Activated CD4-positive, alpha-beta T cell treated with anti-CD3 and anti-CD28 coated beads for 1 hour (primary cell): Measurements from ENCODE around the gene SLC16A7.
"Not testable (repeated sequence)": the region's sequence is repeated elsewhere in the genome, so short reads cannot be mapped to it uniquely, and the experiment has no call there.

Source experiments
- DNase-seq: peaks from one replicate; pipeline ENCODE4 v3.0.0-alpha.2; 2020

Gene SLC16A7

GRCh38 chr12:59737725-59738463 is 142.1 kb downstream of the SLC16A7 start:
- DNase-seq: no peak

DNA sequence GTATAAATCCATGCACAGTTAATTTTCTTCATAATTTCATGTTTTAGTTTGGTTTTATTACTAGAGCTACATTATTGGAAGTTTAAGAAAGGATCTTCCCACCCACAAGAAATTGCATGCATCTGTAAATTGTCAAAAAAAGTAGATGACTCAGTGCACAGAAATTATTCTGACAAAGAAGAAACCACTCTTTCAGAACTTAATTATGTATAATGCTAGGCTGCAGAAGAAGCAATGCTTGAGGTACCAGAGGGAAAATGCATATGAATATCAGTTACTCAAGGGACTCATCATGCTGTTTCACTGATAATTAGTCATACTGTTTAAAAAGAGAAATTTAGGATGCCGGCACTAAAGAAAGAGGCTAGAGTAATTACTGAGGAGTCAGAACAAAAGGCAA is 147.0 kb downstream of the SLC16A7 start:
- no peak for DNase-seq

DNA sequence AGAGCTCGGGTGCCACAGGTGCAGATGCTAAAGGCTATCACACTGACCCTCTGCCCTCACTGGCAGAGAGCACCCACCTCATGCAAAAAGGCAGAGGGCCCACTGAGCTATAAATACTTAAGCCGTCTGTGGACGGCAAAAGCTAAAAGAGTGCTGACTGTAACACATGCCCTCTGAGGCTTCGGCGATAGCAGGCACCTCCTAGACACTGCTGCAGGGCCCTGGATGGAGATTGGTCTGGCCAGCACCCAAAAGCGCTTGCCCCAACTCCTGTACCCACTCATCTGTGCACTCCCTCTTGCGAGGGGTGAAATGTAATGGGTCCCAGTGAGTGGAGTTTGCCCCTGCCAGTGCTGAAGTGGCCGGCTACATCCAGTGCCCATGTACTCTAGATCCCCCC is 148.7 kb downstream of the SLC16A7 start:
- DNase-seq: no peak

DNA sequence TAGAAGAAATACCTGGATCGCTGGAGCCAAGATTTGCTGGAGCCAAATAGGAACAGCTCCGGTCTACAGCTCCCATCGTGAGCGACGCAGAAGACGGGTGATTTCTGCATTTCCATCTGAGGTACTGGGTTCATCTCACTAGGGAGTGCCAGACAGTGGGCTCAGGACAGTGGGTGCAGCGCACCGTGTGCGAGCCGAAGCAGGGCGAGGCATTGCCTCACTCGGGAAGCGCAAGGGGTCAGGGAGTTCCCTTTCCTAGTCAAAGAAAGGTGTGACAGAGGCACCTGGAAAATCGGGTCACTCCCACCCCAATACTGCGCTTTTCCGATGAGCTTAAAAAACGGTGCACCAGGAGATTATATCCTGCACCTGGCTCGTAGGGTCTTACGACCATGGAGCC is 155.3 kb downstream of the SLC16A7 start:
- DNase-seq: not testable (repeated sequence)

DNA sequence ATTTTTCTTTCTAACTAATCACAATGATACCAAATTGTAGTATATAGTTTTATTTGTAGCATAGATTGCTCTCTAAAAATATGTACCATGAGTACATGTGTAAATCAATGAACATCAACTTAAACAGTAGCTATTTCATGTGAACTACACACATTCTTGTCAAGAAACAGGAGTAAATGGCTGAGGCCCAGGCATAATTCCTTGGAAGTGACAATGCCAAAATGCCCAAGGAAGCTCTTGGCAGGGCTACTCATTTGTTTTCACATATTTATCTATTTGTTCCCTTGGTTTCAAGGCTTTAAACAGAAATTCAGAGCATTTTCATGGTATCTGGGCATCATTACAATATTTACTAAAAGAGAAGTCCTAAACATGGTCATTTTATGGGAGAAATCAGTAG is 165.7 kb downstream of the SLC16A7 start:
- DNase-seq: no peak

- no peak for DNase-seq
Measured at GRCh38 chr12:59763835-59764234, 168.0 kb downstream of the SLC16A7 start.

DNA sequence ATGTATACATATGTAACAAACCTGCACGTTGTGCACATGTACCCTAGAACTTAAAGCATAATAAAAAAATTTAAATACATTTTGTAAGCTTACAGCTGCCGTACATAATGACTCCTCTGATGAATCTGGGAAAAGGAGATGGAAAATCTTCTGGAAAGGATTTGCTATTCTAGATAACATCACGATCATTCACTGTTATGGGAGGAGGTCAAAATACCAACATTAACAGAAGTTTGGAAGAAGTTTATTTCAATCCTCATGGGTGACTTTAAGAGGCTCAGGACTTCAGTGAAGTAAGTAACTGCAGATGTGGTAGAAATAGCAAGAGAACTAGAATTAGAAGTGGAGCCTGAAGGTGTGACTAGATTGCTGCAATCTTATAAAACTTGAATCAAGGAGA is 172.2 kb downstream of the SLC16A7 start:
- no peak for DNase-seq

DNA sequence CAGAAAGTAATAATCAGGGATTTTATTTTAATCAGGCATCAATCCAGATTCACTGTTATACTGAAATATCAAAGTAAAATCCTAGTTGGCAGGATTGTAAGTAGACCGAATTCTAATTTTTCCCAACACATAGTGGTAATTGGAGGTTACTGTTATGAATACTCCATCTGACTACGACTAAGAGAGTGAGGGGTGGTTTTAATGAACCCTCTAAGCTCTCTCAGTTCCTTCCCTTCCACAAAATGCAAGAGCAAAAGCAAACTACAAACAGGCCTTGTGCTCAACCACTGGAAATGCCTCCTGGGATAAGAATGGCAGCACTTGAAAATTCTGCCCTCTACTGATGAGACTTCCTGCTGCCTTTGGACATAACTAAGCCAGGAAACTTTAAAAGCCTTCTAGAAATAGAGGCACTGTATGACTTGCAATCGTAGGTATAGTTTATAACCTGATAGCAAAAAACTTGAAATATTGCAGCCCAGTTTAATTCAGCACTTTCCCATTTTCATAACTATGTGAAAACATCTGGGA is 184.8 kb downstream of the SLC16A7 start:
- no peak for DNase-seq

DNA sequence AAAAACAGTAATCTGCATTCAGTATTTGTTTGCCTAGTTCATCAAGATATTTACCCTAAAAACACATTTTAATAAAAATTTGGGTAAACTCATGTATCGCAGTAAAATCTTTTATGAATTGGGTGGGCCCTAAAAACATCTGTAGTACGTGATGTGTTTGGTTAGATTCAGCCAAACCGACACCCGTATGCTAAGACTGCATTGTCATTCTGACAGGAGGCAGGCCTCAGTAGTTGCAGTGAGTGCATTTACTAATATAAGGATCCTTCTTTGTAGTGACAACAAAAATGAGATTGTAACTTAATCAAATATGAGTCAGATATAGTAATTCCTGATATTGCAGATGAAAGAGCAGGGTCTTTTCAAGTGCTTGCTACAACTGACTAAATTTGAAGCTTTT is 191.8 kb downstream of the SLC16A7 start:
- DNase-seq: no peak

DNA sequence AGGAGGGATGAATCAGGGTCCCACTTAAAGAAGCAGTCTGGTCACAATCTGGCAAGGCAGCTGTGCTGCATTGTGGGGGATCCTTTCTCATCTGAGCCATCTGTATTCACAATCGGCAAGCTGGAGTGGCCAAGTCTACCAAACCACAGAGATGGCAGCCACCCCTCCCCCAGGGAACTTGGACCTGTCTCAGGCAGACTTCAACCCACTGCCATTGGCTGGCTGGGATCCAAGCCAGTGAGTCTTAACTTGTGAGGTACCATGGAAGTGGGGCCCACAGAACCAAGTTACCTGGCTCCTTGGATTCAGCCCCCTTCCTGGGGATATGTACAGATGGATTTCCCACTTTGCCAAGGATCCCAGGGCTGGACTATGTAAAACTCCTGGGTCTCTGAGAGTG is 196.8 kb downstream of the SLC16A7 start:
- no peak for DNase-seq

DNA sequence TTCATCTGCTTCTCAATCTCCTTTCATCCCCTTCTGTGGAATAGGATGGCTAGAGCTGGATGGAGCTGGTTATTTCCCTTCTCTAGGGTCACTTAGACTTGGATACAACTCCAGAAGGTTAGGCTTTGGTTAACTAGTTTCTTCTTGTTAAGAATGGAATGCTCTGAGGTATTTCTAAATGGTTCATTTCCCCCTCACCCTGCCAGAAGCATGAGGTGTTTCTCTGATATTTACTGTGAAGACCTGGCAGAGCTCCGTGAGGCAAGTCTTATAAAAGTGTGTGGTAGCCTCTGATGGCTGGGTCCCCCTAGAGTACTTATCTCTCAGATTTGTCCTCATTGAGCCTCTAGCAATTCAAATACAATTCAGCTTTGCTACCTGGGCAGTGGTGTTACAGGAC is 207.9 kb downstream of the SLC16A7 start:
- no peak for DNase-seq

DNA sequence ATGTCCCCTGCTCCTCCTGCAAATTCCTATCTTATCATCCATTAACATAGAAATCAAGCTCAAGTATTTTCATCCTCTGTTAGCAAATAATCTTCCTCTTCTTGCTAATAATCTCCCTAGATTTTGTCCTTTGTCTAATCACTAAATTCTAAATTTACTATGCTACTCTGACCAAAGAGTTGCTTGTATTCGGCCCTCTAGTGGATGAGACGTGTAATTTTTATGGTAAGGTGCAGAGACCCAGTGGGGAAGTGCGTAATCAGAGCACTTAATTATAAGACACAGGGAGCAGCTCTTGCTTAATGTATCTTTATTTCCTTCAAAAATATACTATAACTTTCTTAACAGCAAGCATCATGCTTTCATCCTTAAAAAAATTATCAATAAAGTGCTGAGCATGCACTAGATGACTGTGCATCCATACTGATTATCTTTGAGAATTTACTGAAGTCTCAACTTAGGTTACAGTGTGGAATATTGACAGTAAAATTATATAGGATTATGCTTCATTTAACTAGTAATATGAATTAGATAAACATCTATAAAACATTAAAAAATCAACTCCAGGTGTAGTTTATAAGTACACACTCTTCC is 212.6 kb downstream of the SLC16A7 start:
- DNase-seq: no peak

DNA sequence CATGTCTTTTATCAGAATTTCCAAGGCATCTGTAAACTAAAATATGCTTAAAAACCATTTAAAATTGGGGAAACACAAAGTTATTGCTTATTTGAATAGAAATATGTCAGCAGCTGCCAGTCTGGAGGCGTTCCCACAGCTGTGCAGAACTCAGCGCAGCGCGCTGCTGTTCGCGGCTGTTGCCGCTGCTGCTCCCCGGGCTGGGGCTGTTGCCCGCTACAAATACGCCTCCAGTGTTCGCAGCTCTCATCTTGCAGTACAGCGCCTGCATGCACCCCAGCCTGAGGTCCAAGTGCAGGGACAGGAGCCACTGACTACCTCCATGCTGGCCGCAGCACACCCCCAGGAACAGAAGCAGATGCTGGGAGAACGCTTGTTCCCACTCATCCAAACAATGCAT is 216.2 kb downstream of the SLC16A7 start:
- no peak for DNase-seq

GRCh38 chr12:59812716-59813115 is 216.9 kb downstream of the SLC16A7 start:
- DNase-seq: no peak

- DNase-seq: no peak
Measured at GRCh38 chr12:59820594-59821011, 224.8 kb downstream of the SLC16A7 start.

GRCh38 chr12:59823567-59823966 is 227.7 kb downstream of the SLC16A7 start:
- DNase-seq: no peak

DNA sequence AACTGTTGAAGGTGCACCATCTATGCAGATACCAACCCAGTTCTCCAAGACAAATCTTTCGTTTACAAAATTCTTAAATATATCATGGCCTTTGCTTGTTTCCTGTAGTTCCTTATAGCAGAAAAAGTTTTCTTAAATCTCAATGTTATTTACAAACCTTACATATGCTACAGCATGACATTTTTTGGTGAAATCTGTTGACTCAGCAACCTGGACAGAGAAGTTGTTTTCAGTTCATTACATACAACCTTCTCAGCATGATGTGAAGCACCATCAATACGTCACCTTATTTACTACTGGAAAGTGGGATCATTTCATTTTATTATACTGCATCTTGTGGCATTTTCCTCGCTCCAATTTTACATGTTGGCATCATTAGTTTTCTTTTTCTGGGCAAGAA is 231.9 kb downstream of the SLC16A7 start:
- no peak for DNase-seq

GRCh38 chr12:59828521-59828920 is 232.7 kb downstream of the SLC16A7 start:
- DNase-seq: no peak

DNA sequence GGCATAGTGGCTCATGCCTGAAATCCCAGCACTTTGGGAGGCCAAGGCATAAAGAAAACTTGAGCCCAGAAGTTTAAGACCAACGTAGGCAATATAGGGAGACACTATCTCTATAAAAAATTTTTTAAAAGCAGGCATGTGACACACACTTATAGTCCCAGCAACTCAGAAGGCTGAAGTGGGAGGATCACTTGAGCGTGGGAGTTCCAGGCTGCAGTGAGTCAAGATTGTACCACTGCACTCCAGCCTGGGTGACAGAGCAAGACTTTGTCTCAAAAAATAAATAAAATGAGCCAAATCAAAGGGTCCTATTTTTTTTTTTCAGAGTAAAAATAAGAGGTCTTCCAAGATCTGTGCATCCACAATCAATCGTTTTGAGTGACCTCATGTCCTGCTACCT is 237.6 kb downstream of the SLC16A7 start:
- no peak for DNase-seq

- DNase-seq: no peak
Measured at GRCh38 chr12:59834659-59835474, 239.0 kb downstream of the SLC16A7 start.
